Smooth muscle cell (in vitro differentiated cells): ENCODE data around the gene DLX1. TPM values are rescaled to one million over a fixed set of nuclear protein-coding genes. Genes with fewer than 3 reads are reported as not detected.
A peak's percentile ranks its signal among the peaks of the same experiment; 100 is the strongest.

ENCODE experiments used
- DNase-seq: peaks from one replicate; lab custom pipeline; 2025; ENCODE audit not compliant: unreplicated experiment; lab: John Stamatoyannopoulos, UW
- H2AFZ ChIP-seq: fragments of 200-600 bp; sonication (generic); 2 replicates; pipeline ENCODE4 v1.6.0; 2016; ENCODE audit warnings: antibody characterized with exemption, low read depth, mild to moderate bottlenecking
- H3F3A ChIP-seq: fragments of 200-600 bp; sonication (generic); 2 replicates; pipeline ENCODE4 v1.6.0; 2017; ENCODE audit warnings: antibody characterized with exemption, low read depth
- H3K27ac ChIP-seq: fragments of 200-600 bp; sonication (generic); 2 replicates; pipeline ENCODE4 v1.5.1; 2016; ENCODE audit warnings: low read depth, mild to moderate bottlenecking
- H3K27me3 ChIP-seq: fragments of 200-600 bp; sonication (generic); 2 replicates; pipeline ENCODE4 v1.6.1; 2016; ENCODE audit warnings: low read depth, mild to moderate bottlenecking
- H3K36me3 ChIP-seq: fragments of 200-600 bp; sonication (generic); 2 replicates; pipeline ENCODE4 v1.5.1; 2016; ENCODE audit warnings: low read depth
- H3K4me1 ChIP-seq: fragments of 200-600 bp; sonication (generic); 2 replicates; pipeline ENCODE4 v1.5.1; 2016; ENCODE audit warnings: low read depth
- H3K4me2 ChIP-seq: fragments of 200-600 bp; sonication (generic); 2 replicates; pipeline ENCODE4 v1.6.0; 2016; ENCODE audit warnings: mild to moderate bottlenecking
- H3K4me3 ChIP-seq: fragments of 200-600 bp; sonication (generic); 2 replicates; pipeline ENCODE4 v1.5.1; 2016; ENCODE audit warnings: mild to moderate bottlenecking
- H3K79me2 ChIP-seq: fragments of 200-600 bp; sonication (generic); 2 replicates; pipeline ENCODE4 v1.6.0; 2016; ENCODE audit warnings: low read depth, mild to moderate bottlenecking
- H3K9ac ChIP-seq: fragments of 200-600 bp; sonication (generic); 2 replicates; pipeline ENCODE4 v1.6.0; 2016; ENCODE audit warnings: low read depth
- H3K9me3 ChIP-seq: fragments of 200-600 bp; sonication (generic); replicated peaks from 2 replicates; pipeline ENCODE4 v1.5.1; 2016; ENCODE audit warnings: low read depth
- H4K20me1 ChIP-seq: fragments of 200-600 bp; sonication (generic); 2 replicates; pipeline ENCODE4 v1.6.0; 2016; ENCODE audit warnings: low read depth
- WGBS: methylation state at CpG from one replicate; pipeline ENCODE4 v1.1.7; 2016; ENCODE audit warnings: low lambda C conversion rate; 5-methylcytosine and 5-hydroxymethylcytosine counted together
- polyA plus RNA-seq: library from polyadenylated mRNA; unstranded; fragments of >200 nt; fragmentation: Nextera tagmentation; extraction: Ambion mirVana; gene quantifications from 2 replicates; pipeline ENCODE4 v1.2.1, GENCODE V29; 2016
- total RNA-seq: library from RNA; depleted of rRNA; stranded (reverse); fragments of >200 nt; gene quantifications from 2 replicates; pipeline ENCODE4 v1.2.3, GENCODE V29; 2014
- TF ChIP-seq, protein P1 (sequence below): fragments of 200-600 bp; sonication (generic); IDR thresholded peaks from 2 replicates; pipeline ENCODE4 v1.5.1; 2017; ENCODE audit warnings: borderline replicate concordance, mild to moderate bottlenecking, antibody characterized with exemption; ENCODE audit not compliant: insufficient read depth, poor library complexity, severe bottlenecking

The DLX1 gene
- total and polyA plus RNA-seq, 2 experiments from 2014 or later: 3.3 to 3.5 TPM

- TF ChIP-seq, protein P1, sequence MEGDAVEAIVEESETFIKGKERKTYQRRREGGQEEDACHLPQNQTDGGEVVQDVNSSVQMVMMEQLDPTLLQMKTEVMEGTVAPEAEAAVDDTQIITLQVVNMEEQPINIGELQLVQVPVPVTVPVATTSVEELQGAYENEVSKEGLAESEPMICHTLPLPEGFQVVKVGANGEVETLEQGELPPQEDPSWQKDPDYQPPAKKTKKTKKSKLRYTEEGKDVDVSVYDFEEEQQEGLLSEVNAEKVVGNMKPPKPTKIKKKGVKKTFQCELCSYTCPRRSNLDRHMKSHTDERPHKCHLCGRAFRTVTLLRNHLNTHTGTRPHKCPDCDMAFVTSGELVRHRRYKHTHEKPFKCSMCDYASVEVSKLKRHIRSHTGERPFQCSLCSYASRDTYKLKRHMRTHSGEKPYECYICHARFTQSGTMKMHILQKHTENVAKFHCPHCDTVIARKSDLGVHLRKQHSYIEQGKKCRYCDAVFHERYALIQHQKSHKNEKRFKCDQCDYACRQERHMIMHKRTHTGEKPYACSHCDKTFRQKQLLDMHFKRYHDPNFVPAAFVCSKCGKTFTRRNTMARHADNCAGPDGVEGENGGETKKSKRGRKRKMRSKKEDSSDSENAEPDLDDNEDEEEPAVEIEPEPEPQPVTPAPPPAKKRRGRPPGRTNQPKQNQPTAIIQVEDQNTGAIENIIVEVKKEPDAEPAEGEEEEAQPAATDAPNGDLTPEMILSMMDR: no peak
- no peaks in the 10 kb centered on the region for H3K79me2 ChIP-seq
- peak overlapping the region; percentile 57 for H2AFZ ChIP-seq
- H3K36me3 ChIP-seq: no peaks in the 10 kb centered on the region
- no peak overlapping the region for H3K27ac ChIP-seq
- H4K20me1 ChIP-seq: peaks cover 8% of the 10 kb centered on the region
- peak overlapping the region; percentile 83 for H3K4me2 ChIP-seq
- no peak overlapping the region for H3K9ac ChIP-seq
- H3F3A ChIP-seq: no peaks in the 10 kb centered on the region
- H3K4me1 ChIP-seq: peaks cover 25% of the 10 kb centered on the region
- no peaks in the 10 kb centered on the region for H3K9me3 ChIP-seq
- DNase-seq: no peak
- H3K27me3 ChIP-seq: peaks cover 92% of the 10 kb centered on the region
- WGBS: 17% methylated on average over 23 of the region's 23 CpGs
- H3K4me3 ChIP-seq: peak overlapping the region; percentile 45
Measured at GRCh38 chr2:172105471-172106107, 20.3 kb downstream of the DLX1 start.

GRCh38 chr2:172106108-172106961, 21.0 kb downstream of the DLX1 start:
- Histone ChIP-seq H3K9me3 (no peaks in the 10 kb centered on the region), H3K27ac (no peak overlapping the region), H4K20me1 (peaks cover 1% of the 10 kb centered on the region), H2AFZ (peak overlapping the region; percentile 57), H3K4me1 (peaks cover 17% of the 10 kb centered on the region), H3K36me3 (no peaks in the 10 kb centered on the region), H3K79me2 (no peaks in the 10 kb centered on the region), H3K27me3 (peaks cover 85% of the 10 kb centered on the region), H3F3A (no peaks in the 10 kb centered on the region), H3K4me2 (peak overlapping the region; percentile 83), H3K9ac (no peak overlapping the region), H3K4me3 (peak overlapping the region; percentile 45)
- no peak for DNase-seq
- 7% methylated on average over 44 of the region's 44 CpGs for WGBS
- TF ChIP-seq, protein P1: peak; percentile 41

DNA sequence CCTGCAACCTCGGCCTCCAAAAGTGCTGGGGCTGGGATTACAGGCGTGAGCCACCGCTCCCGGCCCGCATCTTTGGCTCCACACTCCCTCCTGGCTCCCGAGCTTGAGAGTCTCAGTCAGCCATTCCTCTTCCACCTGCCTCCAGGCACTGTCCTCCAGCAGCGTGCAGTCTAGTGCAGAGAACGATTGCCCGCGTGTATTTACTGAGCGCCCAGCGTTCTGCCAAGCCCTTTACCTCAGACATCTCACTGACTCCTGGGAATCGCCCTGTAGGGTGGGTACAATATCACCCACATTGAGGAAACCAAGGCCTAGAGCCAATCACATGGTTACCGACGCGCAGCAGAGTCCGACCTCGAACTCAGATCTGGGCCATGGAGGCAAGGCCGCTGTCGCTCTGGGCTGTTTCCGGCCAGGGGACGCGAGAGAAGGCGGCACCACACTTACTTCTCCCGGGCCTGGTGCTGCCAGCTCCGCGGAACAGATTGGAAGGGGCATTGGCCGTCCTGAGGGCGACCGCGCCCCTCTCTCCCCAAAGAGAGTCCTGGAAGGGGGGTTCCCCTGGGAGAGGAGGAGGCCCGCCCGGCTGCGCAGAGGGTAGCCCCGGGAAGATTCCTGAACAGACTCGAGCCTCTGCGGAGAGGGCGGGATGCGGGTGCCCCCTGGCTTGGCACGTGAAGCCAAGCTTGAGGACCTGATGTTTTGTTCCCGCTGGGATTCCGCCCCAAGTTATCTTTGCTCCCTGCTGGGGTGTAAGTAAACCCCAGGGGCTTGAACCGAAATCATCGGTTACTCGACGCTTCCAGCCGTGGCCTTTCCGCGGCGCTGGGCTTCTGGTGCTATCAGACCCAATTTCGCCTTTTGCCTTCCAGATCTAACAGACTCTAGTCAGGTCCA, 22.6 kb downstream of the DLX1 start:
- peaks cover 14% of the 10 kb centered on the region for H3K4me1 ChIP-seq
- H3F3A ChIP-seq: no peaks in the 10 kb centered on the region
- no peaks in the 10 kb centered on the region for H3K36me3 ChIP-seq
- H3K4me2 ChIP-seq: no peak overlapping the region
- H3K4me3 ChIP-seq: no peak overlapping the region
- H3K27me3 ChIP-seq: peaks cover 71% of the 10 kb centered on the region
- TF ChIP-seq, protein P1: no peak
- H2AFZ ChIP-seq: no peak overlapping the region
- H3K9me3 ChIP-seq: no peaks in the 10 kb centered on the region
- no peak overlapping the region for H3K9ac ChIP-seq
- no peaks in the 10 kb centered on the region for H3K79me2 ChIP-seq
- DNase-seq: no peak
- WGBS: 55% methylated on average over 51 of the region's 51 CpGs
- H4K20me1 ChIP-seq: no peaks in the 10 kb centered on the region
- H3K27ac ChIP-seq: no peak overlapping the region
